Measurements from ENCODE around the gene CHPF.
A peak's percentile ranks its signal among the peaks of the same experiment; 100 is the strongest.

Gene CHPF

DNA sequence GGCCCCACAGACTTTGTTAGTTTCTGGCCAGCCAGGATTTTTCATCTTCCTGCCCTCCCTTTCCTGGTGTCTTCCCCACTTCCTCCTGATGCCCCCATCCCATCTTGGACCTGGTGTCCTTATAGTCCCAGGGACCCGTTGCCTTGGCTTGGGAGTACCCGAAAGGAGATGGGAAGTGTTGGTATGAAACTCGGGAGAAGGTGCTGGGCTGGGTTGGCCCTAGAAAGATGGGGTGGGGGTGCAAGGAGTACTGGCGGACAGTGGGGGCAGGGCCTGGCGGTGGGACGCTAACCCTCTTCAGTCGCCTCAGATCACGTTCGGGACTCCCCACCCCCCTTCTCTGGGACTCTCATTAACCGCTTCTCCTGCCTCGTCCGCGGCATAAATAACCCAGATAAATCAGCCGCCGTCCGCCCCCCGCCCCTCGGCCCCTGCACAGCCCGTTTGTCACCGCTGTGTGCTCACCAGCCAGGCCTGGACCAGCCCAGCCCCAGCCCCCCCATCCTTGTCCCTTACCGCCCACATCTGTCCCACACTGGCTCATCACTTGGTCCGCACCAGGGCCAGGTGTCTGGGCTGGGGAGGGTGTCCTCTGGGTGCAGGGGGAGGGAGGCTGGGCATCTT, 33.0 kb downstream of the CHPF start:
- DNase-seq: no peak

- DNase-seq: peak; percentile 70
Measured at GRCh38 chr2:219509780-219510511, 33.7 kb downstream of the CHPF start.

- DNase-seq: no peak
Measured at GRCh38 chr2:219508971-219509779, 34.4 kb downstream of the CHPF start.

GRCh38 chr2:219508444-219508734, 35.2 kb downstream of the CHPF start:
- DNase-seq: no peak

- no peak for DNase-seq
Measured at GRCh38 chr2:219507581-219508443, 35.8 kb downstream of the CHPF start.

- no peak for DNase-seq
Measured at GRCh38 chr2:219506802-219507526, 36.6 kb downstream of the CHPF start.

GRCh38 chr2:219506153-219506801, 37.3 kb downstream of the CHPF start:
- DNase-seq: no peak

- DNase-seq: no peak
Measured at GRCh38 chr2:219505585-219505984, 38.0 kb downstream of the CHPF start.

- DNase-seq: no peak
Measured at GRCh38 chr2:219502618-219503017, 41.0 kb downstream of the CHPF start.

DNA sequence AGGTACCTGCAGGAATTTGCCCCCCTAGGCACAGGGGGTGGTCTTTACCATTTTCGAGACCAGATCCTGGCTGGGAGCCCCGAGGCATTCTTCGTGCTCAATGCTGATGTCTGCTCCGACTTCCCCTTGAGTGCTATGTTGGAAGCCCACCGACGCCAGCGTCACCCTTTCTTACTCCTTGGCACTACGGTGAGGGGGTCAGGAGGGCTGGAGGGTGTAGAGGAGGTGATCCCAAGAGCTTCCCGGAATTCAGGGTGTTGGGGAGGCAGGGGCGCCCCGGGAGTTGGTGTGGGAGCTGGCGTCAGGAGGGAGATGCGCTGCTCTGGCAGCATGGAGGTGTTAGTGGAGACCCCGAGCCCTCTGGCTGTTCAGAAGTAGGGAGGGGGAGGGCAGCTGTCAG, 41.8 kb downstream of the CHPF start:
- no peak for DNase-seq

DNA sequence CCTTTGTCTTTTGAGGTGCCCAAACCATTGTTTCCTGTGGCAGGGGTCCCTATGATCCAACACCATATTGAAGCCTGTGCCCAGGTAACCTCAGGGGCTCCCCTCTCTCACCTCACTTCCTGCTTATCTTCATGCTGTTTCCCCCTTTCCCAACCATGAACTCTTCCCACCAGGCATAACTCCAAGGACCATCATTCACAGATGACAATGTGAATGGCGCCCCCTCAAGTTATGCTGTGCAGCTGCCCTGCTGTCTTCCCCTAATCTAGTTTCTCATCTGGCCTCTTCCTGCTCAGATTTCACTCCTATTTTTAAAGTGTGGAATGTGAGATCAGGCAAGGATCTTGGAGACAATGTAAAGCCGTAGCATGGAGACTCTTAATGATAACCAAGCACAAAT, 43.5 kb downstream of the CHPF start:
- DNase-seq: no peak

GRCh38 chr2:219499555-219499954, 44.1 kb downstream of the CHPF start:
- DNase-seq: no peak

- DNase-seq: no peak
Measured at GRCh38 chr2:219499058-219499307, 44.6 kb downstream of the CHPF start.

GRCh38 chr2:219498280-219499057, 45.1 kb downstream of the CHPF start, which contains the start of gene GMPPA:
Gene GMPPA (plus strand): TSS chr2:219498891. CDS start chr2:219499976, 1,085 bp downstream.
- DNase-seq: peak; percentile 94

DNA sequence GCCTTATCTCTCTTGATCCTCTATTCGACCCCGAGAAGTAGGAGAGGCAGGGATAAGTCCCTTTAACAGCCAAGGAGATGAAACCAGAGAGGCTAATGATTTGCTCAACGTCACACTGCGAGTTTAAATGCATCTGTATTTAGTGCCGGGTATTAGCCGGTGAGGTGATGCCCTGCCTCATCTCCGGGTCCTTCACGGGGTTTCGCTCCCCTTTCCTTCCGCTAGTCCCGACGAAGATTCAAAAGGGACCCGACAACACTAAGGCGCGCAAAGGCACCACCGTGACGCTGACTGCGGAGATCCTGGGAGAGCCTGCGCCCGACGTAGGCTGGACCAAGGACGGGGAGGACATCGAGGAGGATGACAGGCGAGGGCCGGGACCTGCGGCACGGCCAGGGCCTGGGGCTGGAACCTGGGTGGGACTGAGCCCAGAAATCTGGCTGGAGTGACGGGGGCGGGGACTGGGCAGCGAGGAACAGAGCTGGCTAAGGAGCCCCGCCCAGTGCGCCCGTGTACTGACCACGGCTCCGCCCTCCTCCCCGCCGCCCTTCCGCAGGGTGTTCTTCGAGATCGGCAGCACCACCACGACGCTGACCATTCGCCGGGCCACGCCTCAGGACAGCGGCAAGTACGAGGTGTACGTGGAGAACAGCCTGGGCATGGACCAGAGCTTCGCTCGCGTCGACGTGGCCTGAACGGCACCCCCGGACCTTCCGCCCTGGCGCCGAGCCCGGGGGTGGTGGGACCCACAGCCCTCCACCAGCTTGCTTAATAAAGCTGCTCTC, 45.9 kb downstream of the CHPF start:
- DNase-seq: peak; percentile 63

GRCh38 chr2:219496825-219497494, 46.6 kb downstream of the CHPF start:
- DNase-seq: no peak

DNA sequence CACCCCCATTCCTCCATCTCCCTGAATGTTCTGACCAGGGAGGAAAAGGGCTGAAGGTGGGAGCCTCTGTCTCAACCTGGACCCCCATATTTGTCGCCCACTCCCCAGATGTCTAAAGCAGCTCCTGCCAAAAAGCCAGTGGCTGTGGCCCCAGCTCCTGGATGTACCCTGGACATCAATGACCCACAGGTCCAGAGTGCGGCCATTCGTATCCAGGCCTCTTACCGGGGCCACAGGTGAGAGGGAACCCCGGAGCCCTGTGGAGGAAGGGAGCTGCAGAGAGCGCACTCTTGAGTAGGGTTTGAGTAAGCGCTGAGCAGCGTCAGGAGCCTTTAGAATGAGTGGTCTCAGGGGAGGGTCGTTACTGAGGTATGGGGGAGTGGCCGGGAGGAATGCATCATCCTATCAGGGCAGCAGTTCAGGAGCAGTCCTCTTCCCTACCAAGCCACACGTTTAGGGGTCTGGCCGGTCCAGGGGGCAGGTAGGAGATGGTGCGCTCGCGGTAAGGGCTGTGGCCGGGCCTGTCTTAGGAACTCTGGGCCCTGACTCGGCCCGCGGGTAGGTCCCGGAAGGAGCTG, 47.3 kb downstream of the CHPF start:
- no peak for DNase-seq

DNA sequence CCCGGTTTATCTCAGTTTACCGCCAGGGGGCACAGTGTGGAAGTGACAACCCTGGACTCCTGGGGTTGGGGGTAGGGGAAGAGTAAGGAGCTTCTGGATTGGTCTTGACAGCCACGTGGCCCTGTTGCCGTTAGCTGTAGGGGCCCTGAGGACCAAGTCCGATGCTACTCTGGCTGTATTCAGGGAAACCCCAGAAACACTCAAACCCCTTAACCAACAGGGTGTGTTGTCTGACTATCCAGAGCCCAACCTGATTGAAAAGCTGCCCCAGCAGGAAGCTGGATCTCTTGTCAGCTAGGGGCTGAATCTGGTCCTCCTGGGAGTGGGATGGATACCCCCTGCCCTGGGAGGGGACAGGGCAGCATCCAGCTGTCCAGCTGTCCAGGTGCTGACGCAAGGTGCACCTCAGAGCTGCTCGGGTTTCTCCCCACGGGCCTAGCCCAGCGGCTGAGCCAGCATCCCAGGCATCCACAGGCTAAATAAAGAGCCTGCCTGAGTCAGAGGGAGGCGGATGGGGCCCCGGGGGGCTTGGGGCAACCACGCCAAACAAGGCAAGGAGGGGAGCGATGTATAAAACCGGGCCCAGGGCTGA, 48.0 kb downstream of the CHPF start:
- peak; percentile 79 for DNase-seq

DNA sequence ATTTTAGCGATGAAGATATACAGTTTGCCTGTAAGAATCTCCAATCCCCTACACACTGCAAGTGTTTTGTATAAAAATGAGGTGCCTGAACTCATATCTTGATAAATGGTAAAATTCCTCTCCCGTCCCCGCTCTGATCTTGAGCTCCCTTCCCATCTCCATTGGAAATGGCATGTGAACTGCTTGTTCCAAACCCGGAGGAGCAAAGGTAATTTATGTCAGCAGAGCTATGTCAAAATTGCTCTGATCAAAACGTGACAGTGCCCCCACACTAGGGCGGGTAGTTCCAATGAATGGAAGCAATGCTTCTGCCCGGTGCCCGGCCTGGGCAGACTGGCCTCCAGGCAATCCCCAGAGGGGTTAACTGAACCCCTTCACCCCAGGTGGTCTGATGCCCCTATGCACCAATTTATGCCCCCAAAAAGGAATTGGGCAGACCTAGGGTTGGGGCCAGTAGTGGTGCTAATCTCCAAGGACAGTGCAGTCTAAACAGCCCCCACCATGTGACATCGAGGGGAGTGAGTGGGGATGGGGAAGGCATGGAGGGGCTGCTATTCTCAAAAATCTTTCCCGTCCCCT, 48.6 kb downstream of the CHPF start:
- no peak for DNase-seq

All from stimulated activated CD8-positive, alpha-beta memory T cell treated with anti-CD3 and anti-CD28 coated beads, Interleukin-4, amount 100 ng/mL, for 48 hours (primary cell).